Measurements from ENCODE around the gene TP53. TPM values are rescaled to one million over a fixed set of nuclear protein-coding genes. Genes with fewer than 3 reads are reported as not detected.

Gene TP53
- total and polyA plus RNA-seq, 9 donors = 17.9 to 51.8 (median 40.5) TPM

DNA sequence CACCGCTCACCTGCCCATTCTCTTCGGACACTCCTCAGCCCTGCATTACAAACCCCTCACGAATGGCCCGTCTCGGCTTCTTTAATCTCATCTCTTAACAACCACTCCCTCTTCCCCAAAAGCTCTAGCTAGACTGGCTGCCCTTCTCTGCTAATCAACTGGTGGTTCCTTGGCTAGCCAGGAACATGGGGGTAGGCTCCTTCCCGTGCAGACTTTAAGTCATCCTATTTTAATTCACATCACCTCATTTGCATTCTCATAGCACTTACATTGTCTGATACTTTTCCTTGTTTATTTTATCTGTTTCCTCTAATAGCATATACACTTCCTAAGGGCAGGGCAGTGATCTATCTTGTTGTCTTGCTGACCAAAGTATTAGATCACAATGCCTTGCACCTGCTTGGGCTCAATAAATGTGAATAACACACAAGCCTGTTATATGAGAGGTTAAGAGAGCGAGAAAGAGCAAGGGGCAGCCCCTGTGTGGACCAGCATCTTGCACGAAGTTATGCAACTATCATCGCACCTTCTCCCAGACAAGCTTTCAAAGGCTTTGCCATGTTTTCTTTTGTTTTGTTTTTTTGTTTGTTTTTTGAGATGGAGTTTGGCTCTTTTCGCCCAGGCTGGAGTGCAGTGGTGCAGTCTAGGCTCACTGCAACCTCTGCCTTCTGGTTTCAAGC lies 9.8 kb downstream of the TP53 start:
- no peak for DNase-seq
- Histone ChIP-seq H3K27me3 (ENCODE audit: control insufficient read depth, insufficient read depth, low read length) (no peaks in the 10 kb centered on the region), H3K4me3 (ENCODE audit: low read length) (no peak overlapping the region), H3K9me3 (replicated peaks; ENCODE audit: control insufficient read depth, low read depth, low read length) (peaks cover 9% of the 10 kb centered on the region), H3K4me1 (ENCODE audit: control insufficient read depth, insufficient read depth, low read length) (no peaks in the 10 kb centered on the region), H3K27ac (ENCODE audit: low read length) (no peak overlapping the region), H3K36me3 (ENCODE audit: control insufficient read depth, insufficient read depth, low read length) (peaks cover 36% of the 10 kb centered on the region)
- 60% methylated on average over 6 of the region's 10 CpGs for WGBS (ENCODE audit: insufficient coverage)

DNA sequence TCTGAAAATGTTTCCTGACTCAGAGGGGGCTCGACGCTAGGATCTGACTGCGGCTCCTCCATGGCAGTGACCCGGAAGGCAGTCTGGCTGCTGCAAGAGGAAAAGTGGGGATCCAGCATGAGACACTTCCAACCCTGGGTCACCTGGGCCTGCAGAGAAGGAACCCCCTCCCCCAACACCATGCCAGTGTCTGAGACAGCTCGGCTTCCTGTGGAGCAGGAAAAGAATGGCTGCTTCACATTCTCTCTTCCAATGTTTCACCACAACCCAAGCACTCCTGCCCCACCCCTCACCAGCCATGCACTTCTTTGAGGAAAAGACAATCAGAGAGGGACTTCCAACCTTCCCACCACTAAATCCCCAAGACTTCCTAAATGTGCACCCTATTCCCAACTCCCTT lies 10.8 kb downstream of the TP53 start:
- Histone ChIP-seq H3K9me3 (replicated peaks; ENCODE audit: control insufficient read depth, low read depth, low read length) (peaks cover 9% of the 10 kb centered on the region), H3K36me3 (ENCODE audit: control insufficient read depth, insufficient read depth, low read length) (peaks cover 44% of the 10 kb centered on the region), H3K4me1 (ENCODE audit: control insufficient read depth, insufficient read depth, low read length) (no peaks in the 10 kb centered on the region), H3K27ac (ENCODE audit: low read length) (no peak overlapping the region), H3K4me3 (ENCODE audit: low read length) (no peak overlapping the region), H3K27me3 (ENCODE audit: control insufficient read depth, insufficient read depth, low read length) (no peaks in the 10 kb centered on the region)
- 75% methylated on average over 4 of the region's 5 CpGs for WGBS (ENCODE audit: insufficient coverage)
- no peak for DNase-seq

DNA sequence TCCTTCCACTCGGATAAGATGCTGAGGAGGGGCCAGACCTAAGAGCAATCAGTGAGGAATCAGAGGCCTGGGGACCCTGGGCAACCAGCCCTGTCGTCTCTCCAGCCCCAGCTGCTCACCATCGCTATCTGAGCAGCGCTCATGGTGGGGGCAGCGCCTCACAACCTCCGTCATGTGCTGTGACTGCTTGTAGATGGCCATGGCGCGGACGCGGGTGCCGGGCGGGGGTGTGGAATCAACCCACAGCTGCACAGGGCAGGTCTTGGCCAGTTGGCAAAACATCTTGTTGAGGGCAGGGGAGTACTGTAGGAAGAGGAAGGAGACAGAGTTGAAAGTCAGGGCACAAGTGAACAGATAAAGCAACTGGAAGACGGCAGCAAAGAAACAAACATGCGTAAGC lies 12.4 kb downstream of the TP53 start:
- WGBS (ENCODE audit: insufficient coverage) = 96% methylated on average over 12 of the region's 14 CpGs
- H3K36me3 ChIP-seq (ENCODE audit: control insufficient read depth, insufficient read depth, low read length) = peaks cover 57% of the 10 kb centered on the region
- no peak for DNase-seq

DNA sequence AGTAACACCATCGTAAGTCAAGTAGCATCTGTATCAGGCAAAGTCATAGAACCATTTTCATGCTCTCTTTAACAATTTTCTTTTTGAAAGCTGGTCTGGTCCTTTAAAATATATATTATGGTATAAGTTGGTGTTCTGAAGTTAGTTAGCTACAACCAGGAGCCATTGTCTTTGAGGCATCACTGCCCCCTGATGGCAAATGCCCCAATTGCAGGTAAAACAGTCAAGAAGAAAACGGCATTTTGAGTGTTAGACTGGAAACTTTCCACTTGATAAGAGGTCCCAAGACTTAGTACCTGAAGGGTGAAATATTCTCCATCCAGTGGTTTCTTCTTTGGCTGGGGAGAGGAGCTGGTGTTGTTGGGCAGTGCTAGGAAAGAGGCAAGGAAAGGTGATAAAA lies 14.1 kb downstream of the TP53 start:
- Histone ChIP-seq H3K4me1 (ENCODE audit: control insufficient read depth, insufficient read depth, low read length) (no peaks in the 10 kb centered on the region), H3K4me3 (ENCODE audit: low read length) (no peak overlapping the region), H3K36me3 (ENCODE audit: control insufficient read depth, insufficient read depth, low read length) (peaks cover 74% of the 10 kb centered on the region), H3K9me3 (replicated peaks; ENCODE audit: control insufficient read depth, low read depth, low read length) (peaks cover 9% of the 10 kb centered on the region), H3K27me3 (ENCODE audit: control insufficient read depth, insufficient read depth, low read length) (no peaks in the 10 kb centered on the region), H3K27ac (ENCODE audit: low read length) (no peak overlapping the region)
- WGBS (ENCODE audit: insufficient coverage) = 91% methylated on average over 1 of the region's 2 CpGs
- DNase-seq = no peak

More for the DNA sequence above, 12.4 kb downstream of the TP53 start:
- Histone ChIP-seq H3K4me1 (ENCODE audit: control insufficient read depth, insufficient read depth, low read length) (no peaks in the 10 kb centered on the region), H3K9me3 (replicated peaks; ENCODE audit: control insufficient read depth, low read depth, low read length) (peaks cover 9% of the 10 kb centered on the region), H3K27ac (ENCODE audit: low read length) (no peak overlapping the region), H3K27me3 (ENCODE audit: control insufficient read depth, insufficient read depth, low read length) (no peaks in the 10 kb centered on the region), H3K4me3 (ENCODE audit: low read length) (no peak overlapping the region)

DNA sequence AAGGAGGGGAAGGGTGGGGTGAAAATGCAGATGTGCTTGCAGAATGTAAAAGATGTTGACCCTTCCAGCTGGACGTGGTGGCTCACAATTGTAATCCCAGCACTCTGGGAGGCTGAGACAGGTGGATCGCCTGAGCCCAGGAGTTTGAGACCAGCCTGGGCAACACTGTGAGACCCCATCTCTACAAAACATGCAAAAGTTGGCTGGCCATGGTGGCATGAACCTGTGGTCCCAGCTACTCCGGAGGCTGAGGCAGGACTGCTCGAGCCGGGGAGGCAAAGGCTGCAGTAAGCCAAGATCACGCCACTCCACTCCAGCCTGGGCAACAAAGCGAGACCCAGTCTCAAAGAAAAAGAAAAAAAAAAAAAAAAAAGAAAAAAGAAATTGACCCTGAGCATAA lies 18.8 kb downstream of the TP53 start:
- peaks cover 4% of the 10 kb centered on the region for H3K9me3 ChIP-seq (replicated peaks; ENCODE audit: control insufficient read depth, low read depth, low read length)
- no peaks in the 10 kb centered on the region for H3K4me1 ChIP-seq (ENCODE audit: control insufficient read depth, insufficient read depth, low read length)
- WGBS (ENCODE audit: insufficient coverage) = 43% methylated on average over 1 of the region's 7 CpGs
- H3K4me3 ChIP-seq (ENCODE audit: low read length) = no peak overlapping the region
- H3K27me3 ChIP-seq (ENCODE audit: control insufficient read depth, insufficient read depth, low read length) = no peaks in the 10 kb centered on the region
- peaks cover 62% of the 10 kb centered on the region for H3K36me3 ChIP-seq (ENCODE audit: control insufficient read depth, insufficient read depth, low read length)
- no peak overlapping the region for H3K27ac ChIP-seq (ENCODE audit: low read length)
- no peak for DNase-seq

DNA sequence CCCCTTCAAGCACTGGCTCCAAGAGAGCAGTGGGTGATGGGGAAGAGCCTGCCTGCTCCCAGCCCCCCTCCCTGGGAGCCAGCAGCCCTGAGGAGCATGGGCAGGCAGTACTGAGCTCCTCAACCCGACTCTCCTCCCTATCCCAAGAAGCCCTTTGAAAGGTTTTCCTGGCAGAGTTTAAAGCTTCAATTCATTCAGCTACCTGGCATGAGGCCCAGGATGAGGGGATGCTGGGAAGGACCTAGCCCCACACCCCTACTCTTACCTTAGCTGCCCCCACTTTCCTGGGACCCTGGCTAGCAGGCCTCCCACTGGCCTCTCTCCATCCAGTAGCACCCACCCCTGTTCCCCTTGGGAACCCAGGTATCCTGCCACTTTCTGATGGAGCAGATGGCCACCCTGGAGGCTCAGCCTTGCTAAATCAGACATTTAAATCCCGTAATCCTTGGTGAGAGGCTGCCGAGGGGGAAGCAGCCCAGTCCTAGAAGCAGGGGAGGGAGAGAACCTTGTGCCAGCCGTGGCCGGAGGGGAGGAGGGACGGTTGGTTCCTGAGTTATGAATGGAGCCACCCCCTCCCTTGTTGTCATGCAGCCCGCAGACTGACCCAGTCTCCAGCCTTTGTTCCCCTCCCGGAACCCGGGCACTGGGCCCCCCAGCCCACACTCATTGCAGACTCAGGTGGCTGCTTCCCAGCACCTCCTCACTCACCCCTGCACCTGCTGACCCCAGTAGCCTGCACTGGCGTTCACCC lies 19.5 kb downstream of the TP53 start:
- 27% methylated on average over 3 of the region's 10 CpGs for WGBS (ENCODE audit: insufficient coverage)
- H3K4me3 ChIP-seq (ENCODE audit: low read length) = no peak overlapping the region
- H3K36me3 ChIP-seq (ENCODE audit: control insufficient read depth, insufficient read depth, low read length) = peaks cover 56% of the 10 kb centered on the region

DNA sequence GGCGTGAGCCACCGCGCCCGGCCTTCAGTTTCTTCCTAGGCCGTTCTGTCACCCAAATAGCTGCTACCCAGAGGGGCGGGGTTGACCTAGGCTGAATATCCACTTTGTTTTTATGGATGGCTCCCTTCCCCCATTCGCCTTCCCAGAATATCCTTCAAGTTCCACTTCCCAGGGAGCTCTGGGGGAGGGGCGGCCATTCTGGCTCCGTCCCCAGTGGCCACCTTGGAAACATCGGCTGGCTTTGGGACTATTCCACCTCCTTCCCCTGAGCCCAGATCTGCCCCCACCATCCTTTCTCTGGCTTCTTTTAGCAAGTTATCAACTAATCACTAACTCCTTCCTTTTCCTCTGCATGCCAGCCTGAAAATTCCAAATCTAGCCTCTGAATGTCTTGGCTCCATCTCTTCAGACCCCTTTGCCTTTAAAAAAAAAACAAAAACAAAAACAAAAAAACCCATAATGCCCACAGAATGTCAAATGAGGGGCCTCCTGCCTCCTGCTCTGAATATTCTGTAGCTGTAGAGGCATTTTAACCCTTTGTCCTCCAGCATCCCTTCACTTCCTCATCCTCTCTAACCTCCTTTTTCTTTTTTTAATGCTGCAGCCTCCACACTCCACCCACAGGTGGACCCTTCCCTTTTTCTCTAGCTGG lies 30.2 kb downstream of the TP53 start:
- peaks cover 8% of the 10 kb centered on the region for H3K27me3 ChIP-seq (ENCODE audit: control insufficient read depth, insufficient read depth, low read length)
- H3K27ac ChIP-seq (ENCODE audit: low read length) = peak overlapping the region; percentile 6
- peaks cover 13% of the 10 kb centered on the region for H3K4me1 ChIP-seq (ENCODE audit: control insufficient read depth, insufficient read depth, low read length)
- no peaks in the 10 kb centered on the region for H3K9me3 ChIP-seq (replicated peaks; ENCODE audit: control insufficient read depth, low read depth, low read length)
- DNase-seq = peak; percentile 61
- H3K36me3 ChIP-seq (ENCODE audit: control insufficient read depth, insufficient read depth, low read length) = peaks cover 14% of the 10 kb centered on the region
- 22% methylated on average over 10 of the region's 10 CpGs for WGBS (ENCODE audit: insufficient coverage)
- no peak overlapping the region for H3K4me3 ChIP-seq (ENCODE audit: low read length)

More for the DNA sequence above, 19.5 kb downstream of the TP53 start:
- Histone ChIP-seq H3K4me1 (ENCODE audit: control insufficient read depth, insufficient read depth, low read length) (no peaks in the 10 kb centered on the region), H3K27me3 (ENCODE audit: control insufficient read depth, insufficient read depth, low read length) (no peaks in the 10 kb centered on the region), H3K9me3 (replicated peaks; ENCODE audit: control insufficient read depth, low read depth, low read length) (no peaks in the 10 kb centered on the region), H3K27ac (ENCODE audit: low read length) (no peak overlapping the region)
- DNase-seq = no peak

DNA sequence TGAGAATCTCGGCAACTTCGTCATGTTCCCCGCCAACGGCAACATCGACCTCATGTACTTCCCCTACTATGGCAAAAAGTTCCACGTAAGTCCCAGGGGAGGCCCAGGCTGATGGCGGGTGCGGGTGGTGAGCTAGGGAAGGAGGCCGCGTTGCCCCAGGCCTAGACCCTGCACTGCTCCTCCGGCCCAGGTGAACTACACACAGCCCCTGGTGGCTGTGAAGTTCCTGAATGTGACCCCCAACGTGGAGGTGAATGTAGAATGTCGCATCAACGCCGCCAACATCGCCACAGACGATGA lies 31.8 kb downstream of the TP53 start:
- H3K36me3 ChIP-seq (ENCODE audit: control insufficient read depth, insufficient read depth, low read length) = peaks cover 14% of the 10 kb centered on the region
- no peaks in the 10 kb centered on the region for H3K9me3 ChIP-seq (replicated peaks; ENCODE audit: control insufficient read depth, low read depth, low read length)
- 90% methylated on average over 12 of the region's 17 CpGs for WGBS (ENCODE audit: insufficient coverage)
- H3K4me1 ChIP-seq (ENCODE audit: control insufficient read depth, insufficient read depth, low read length) = peaks cover 22% of the 10 kb centered on the region
- H3K27ac ChIP-seq (ENCODE audit: low read length) = no peak overlapping the region
- no peak for DNase-seq
- H3K4me3 ChIP-seq (ENCODE audit: low read length) = no peak overlapping the region
- peaks cover 16% of the 10 kb centered on the region for H3K27me3 ChIP-seq (ENCODE audit: control insufficient read depth, insufficient read depth, low read length)

DNA sequence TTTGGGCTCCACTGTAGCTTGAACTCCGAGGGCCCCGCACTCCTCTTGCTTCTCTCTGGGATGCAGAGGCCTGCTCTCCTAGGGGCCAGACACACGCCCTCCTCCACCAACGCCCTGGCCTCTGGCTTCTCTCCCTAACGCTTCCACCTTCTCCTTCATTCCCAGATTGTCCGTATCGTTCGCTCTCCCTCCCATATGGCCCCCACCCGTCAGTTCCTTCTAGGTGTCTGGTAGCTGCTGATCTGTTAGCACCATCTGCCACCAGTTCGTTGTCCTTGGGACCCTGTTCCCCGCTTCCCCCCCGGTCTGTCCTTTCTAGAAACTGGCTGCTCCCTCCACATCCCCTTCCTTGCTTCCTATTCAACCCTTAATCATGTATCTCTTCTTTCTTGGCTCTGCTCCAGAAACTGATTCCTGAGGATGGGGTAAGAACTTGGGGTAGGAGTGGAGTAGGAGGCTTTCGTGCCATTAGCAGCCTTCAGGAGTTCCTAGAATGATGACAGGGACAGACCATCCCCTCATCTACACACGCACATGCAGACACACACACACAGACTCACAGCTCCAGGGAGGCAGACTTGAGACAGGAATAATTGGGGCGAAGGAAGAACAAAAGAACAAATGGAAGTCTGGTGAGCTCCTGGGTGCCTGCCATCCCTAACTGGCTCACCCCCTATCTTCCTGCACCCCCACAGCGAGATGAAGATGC lies 32.3 kb downstream of the TP53 start:
- Histone ChIP-seq H3K27me3 (ENCODE audit: control insufficient read depth, insufficient read depth, low read length) (peaks cover 21% of the 10 kb centered on the region), H3K36me3 (ENCODE audit: control insufficient read depth, insufficient read depth, low read length) (peaks cover 14% of the 10 kb centered on the region), H3K27ac (ENCODE audit: low read length) (no peak overlapping the region), H3K4me3 (ENCODE audit: low read length) (no peak overlapping the region), H3K9me3 (replicated peaks; ENCODE audit: control insufficient read depth, low read depth, low read length) (no peaks in the 10 kb centered on the region), H3K4me1 (ENCODE audit: control insufficient read depth, insufficient read depth, low read length) (peaks cover 27% of the 10 kb centered on the region)
- no peak for DNase-seq
- 70% methylated on average over 10 of the region's 16 CpGs for WGBS (ENCODE audit: insufficient coverage)

Data from muscle of leg (tissue), 11 donors.